Activated CD4-positive, alpha-beta T cell treated with anti-CD3 and anti-CD28 coated beads, Interleukin-2, amount 10 ng/mL, durations not matched to agents 7 days and 5 days (primary cell): ENCODE data around the gene CECR2. TPM values are rescaled to one million over a fixed set of nuclear protein-coding genes. Genes with fewer than 3 reads are reported as not detected.
A peak's percentile ranks its signal among the peaks of the same experiment; 100 is the strongest.
"Not testable (repeated sequence)": the region's sequence is repeated elsewhere in the genome, so short reads cannot be mapped to it uniquely, and the experiment has no call there.

Experiments used
- CTCF ChIA-PET: fragments of 350-600 bp; sonication (Branson Sonifier 250); formaldehyde crosslinking; loops from one replicate; lab custom pipeline; 2021; ENCODE audit warnings: antibody characterized with exemption; lab: Charles Lee
- POLR2A ChIA-PET: fragments of 350-600 bp; sonication (Branson Sonifier 250); formaldehyde crosslinking; loops from one replicate; lab custom pipeline; 2021; ENCODE audit warnings: antibody characterized with exemption; lab: Charles Lee
- DNase-seq: peaks from one replicate; pipeline ENCODE4 v3.0.0-alpha.2; 2020
- H3K27ac Mint-ChIP-seq: one replicate; pipeline ENCODE4 v1.8.0; 2021; ENCODE audit warnings: mild to moderate bottlenecking, moderate library complexity, mixed read lengths
- H3K27me3 Mint-ChIP-seq: one replicate; pipeline ENCODE4 v1.8.0; 2021; ENCODE audit warnings: mixed read lengths
- H3K36me3 Mint-ChIP-seq: one replicate; pipeline ENCODE4 v1.8.0; 2021; ENCODE audit warnings: low read depth, mixed read lengths
- H3K4me1 Mint-ChIP-seq: one replicate; pipeline ENCODE4 v1.8.0; 2021; ENCODE audit warnings: mixed read lengths
- H3K4me3 Mint-ChIP-seq: one replicate; pipeline ENCODE4 v1.8.0; 2021; ENCODE audit warnings: mild to moderate bottlenecking, moderate library complexity, mixed read lengths
- H3K9me3 Mint-ChIP-seq: one replicate; pipeline ENCODE4 v1.8.0; 2021; ENCODE audit warnings: mixed read lengths
- total RNA-seq, 2 experiments: library from RNA; stranded (reverse); gene quantifications; one replicate each; pipeline ENCODE4 v1.2.3, GENCODE V29; 2021

Gene CECR2
- total RNA-seq, 2 experiments from 2014 or later = 0.15 TPM; not detected in 1

DNA sequence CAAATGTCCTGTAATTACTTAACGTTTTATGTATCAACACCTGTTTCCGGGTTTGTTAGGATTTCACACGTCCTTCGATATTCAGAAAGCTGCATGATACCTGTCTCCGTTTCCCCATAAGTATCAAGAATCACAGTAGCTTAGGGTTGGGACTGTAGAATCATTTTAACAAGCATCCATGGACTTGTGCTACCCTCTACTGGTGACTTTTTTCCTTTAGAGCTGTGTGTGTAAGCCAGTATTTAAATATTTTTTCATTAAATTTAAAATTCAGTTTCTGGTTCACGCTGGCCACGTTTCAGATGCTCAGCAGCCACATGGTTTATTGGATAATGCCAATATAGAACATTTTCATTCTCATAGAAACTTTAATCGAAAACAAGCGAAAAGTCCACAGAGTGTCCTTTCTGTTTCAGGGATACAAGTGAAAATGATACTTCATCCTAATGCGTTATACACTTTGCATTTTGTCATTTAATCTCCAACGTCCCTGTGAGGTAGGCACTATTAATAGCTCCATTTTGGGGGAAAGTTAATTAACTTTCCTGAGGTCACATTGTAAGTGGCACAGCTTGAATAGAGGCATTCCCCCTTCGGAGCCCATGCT lies 132.5 kb downstream of the CECR2 start:
- H3K27me3 Mint-ChIP-seq = peaks cover 2% of the 10 kb centered on the region
- POLR2A ChIA-PET = no interaction called here
- no peak overlapping the region for H3K27ac Mint-ChIP-seq
- peak; percentile 59 for DNase-seq
- CTCF ChIA-PET = interaction anchor here (0.6 to 2.4 kb wide), 17 partner anchors 13 to 567 kb away, joined by 3 to 34 read pairs (median 3); partner anchors contain the start of gene ADA2
- H3K9me3 Mint-ChIP-seq = no peaks in the 10 kb centered on the region
- no peaks in the 10 kb centered on the region for H3K4me1 Mint-ChIP-seq
- H3K4me3 Mint-ChIP-seq = no peak overlapping the region
- no peaks in the 10 kb centered on the region for H3K36me3 Mint-ChIP-seq

DNA sequence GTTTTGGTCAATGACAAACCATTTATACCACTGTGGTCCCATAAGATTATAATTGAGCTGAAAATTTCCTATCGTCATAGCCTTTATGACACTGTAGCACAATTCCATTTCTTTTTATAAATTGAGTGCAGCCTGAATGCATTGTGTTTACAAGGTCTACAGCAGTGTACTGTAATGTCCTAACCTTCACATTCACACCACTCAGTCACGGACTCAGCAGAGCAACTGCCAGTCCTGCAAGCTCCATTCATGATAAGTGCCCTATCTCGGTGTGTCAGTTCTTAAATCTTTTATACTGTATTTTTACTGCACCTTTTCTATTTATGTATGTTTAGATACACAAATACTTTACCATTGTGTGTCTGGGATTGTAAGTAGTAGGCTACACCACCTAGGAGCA lies 138.8 kb downstream of the CECR2 start:
- no peaks in the 10 kb centered on the region for H3K4me1 Mint-ChIP-seq
- H3K4me3 Mint-ChIP-seq = no peak overlapping the region
- POLR2A ChIA-PET = no interaction called here
- peaks cover 10% of the 10 kb centered on the region for H3K27me3 Mint-ChIP-seq
- no peaks in the 10 kb centered on the region for H3K9me3 Mint-ChIP-seq
- no peaks in the 10 kb centered on the region for H3K36me3 Mint-ChIP-seq
- H3K27ac Mint-ChIP-seq = no peak overlapping the region
- no peak for DNase-seq
- CTCF ChIA-PET = no interaction called here

DNA sequence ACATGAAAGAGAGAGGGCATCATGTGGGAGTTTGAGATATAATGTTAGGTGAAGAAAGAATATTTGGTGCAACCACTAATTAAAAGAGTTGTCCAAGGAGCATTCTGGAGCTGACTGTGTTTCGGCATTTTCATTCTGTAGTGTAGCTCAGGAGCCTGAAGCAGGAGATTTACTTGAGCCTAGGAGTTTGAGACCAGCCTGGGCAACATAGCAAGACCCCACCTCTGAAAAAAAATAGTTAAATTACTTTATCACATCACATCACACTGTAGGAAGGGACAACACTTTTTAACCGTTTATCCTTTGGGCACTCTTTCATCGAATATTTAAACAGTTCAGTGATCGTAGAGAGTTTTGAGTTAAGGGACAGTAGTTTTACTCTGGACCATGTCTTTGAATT lies 143.7 kb downstream of the CECR2 start:
- POLR2A ChIA-PET = no interaction called here
- H3K27me3 Mint-ChIP-seq = peaks cover 10% of the 10 kb centered on the region
- H3K4me3 Mint-ChIP-seq = no peak overlapping the region
- CTCF ChIA-PET = interaction anchor here (0.6 to 0.7 kb wide), 2 partner anchors 13 to 126 kb away, joined by 4 read pairs; no protein-coding TSS in a partner anchor
- no peak for DNase-seq
- no peaks in the 10 kb centered on the region for H3K36me3 Mint-ChIP-seq
- H3K27ac Mint-ChIP-seq = no peak overlapping the region
- H3K4me1 Mint-ChIP-seq = no peaks in the 10 kb centered on the region
- H3K9me3 Mint-ChIP-seq = no peaks in the 10 kb centered on the region

DNA sequence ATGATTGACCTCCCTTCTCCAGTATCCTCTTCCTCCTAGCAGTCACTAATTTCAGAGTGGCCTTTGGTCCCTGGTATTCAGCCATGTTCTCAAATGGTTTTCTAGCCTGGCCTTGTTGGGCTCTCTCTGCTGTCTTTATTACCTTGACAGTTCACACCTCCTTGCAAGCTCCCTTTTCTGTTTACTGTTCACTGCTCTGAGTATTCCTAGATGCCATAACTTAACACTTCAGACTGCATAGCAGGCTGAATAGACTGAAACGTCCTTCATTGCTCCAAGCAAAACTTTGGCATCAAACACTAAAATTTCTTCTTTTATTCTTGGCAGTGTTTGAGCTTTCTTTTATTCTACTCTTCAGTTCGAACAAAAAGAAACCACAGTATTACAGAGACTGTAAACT lies 144.4 kb downstream of the CECR2 start:
- ChIA-PET POLR2A (no interaction called here), CTCF (interaction anchor here (0.6 kb wide), 1 partner anchor 126 kb away, joined by 4 read pairs; no protein-coding TSS in a partner anchor)
- Mint-ChIP-seq H3K27me3 (peaks cover 11% of the 10 kb centered on the region), H3K27ac (no peak overlapping the region), H3K4me1 (no peaks in the 10 kb centered on the region), H3K9me3 (no peaks in the 10 kb centered on the region), H3K4me3 (no peak overlapping the region), H3K36me3 (no peaks in the 10 kb centered on the region)
- no peak for DNase-seq

DNA sequence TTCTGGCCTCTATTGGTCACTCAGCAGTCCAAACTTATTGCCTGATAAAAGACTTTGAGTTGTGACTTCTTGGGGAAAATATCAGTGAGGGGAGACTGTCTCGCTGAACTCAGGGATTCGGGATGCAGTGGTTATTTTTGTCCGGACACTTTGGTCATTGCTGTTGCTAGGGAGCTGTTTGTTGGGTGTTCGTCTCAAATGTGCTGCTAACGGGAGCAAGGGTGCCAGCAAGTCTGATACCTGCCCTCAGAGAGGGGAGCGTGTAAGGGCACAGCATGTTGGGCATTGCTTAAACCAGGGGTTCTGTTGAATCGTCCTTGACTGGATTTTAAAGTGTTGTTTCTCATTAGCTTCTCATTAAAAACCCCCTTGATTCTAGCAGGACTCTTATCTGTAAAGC lies 144.8 kb downstream of the CECR2 start:
- H3K4me3 Mint-ChIP-seq = no peak overlapping the region
- no peaks in the 10 kb centered on the region for H3K36me3 Mint-ChIP-seq
- H3K27me3 Mint-ChIP-seq = peaks cover 13% of the 10 kb centered on the region
- no peaks in the 10 kb centered on the region for H3K4me1 Mint-ChIP-seq
- no peak overlapping the region for H3K27ac Mint-ChIP-seq
- DNase-seq = no peak
- POLR2A ChIA-PET = no interaction called here
- no peaks in the 10 kb centered on the region for H3K9me3 Mint-ChIP-seq
- CTCF ChIA-PET = no interaction called here

DNA sequence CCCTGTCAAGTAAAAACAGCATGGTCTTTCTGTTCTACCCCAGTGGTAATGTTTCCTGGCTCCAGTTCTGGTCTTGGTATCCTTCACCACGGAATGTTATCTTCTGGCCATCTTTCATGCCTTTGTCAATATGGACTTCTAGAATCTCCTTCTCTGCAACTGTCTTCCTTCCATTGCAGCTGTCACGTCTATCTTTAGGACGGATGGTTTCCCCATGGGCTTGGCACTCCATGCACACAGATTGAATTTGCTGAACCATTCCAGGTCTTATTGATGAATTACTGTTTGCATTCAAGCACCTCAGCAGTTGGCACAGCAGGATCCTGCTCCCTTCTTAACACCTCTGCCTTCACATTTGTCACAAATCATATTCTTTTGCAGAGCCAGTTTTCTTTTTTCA lies 149.1 kb downstream of the CECR2 start:
- ChIA-PET POLR2A (no interaction called here), CTCF (interaction anchor here (0.6 kb wide), 1 partner anchor 38 kb away, joined by 4 read pairs; no protein-coding TSS in a partner anchor)
- Mint-ChIP-seq H3K4me3 (no peak overlapping the region), H3K36me3 (no peaks in the 10 kb centered on the region), H3K27ac (no peak overlapping the region), H3K4me1 (no peaks in the 10 kb centered on the region), H3K9me3 (no peaks in the 10 kb centered on the region), H3K27me3 (peaks cover 13% of the 10 kb centered on the region)
- DNase-seq = no peak

GRCh38 chr22:17521971-17522370 lies 152.7 kb downstream of the CECR2 start:
- H3K4me3 Mint-ChIP-seq, DNase-seq, H3K27ac Mint-ChIP-seq, POLR2A ChIA-PET, H3K9me3 Mint-ChIP-seq, H3K36me3 Mint-ChIP-seq, H3K4me1 Mint-ChIP-seq: not testable (repeated sequence)
- H3K27me3 Mint-ChIP-seq = peaks cover 20% of the 10 kb centered on the region
- CTCF ChIA-PET = interaction anchor here (0.7 kb wide), 1 partner anchor 70 kb away, joined by 3 read pairs; no protein-coding TSS in a partner anchor

DNA sequence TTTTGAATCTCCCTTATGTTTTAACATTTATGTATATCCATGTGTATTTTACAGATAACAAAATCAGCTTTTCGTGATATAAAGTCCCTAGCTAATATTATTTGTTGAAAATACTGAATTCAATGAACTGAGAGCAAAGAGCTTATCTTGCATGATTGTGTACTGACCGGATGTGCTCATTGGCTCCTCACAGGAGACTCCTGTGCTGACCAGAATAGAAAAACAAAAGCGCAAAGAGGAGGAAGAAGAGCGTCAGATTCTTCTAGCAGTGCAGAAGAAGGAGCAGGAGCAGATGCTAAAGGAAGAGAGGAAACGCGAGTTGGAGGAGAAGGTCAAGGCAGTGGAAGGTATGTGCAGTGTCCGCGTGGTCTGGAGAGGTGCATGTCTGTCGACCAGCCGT lies 154.7 kb downstream of the CECR2 start:
- Mint-ChIP-seq H3K36me3 (no peaks in the 10 kb centered on the region), H3K27ac (no peak overlapping the region), H3K9me3 (no peaks in the 10 kb centered on the region), H3K27me3 (peaks cover 28% of the 10 kb centered on the region), H3K4me3 (no peak overlapping the region), H3K4me1 (peaks cover 3% of the 10 kb centered on the region)
- POLR2A ChIA-PET = no interaction called here
- no peak for DNase-seq
- CTCF ChIA-PET = interaction anchor here (0.6 to 1.4 kb wide), 2 partner anchors 174 to 352 kb away, joined by 3 to 4 read pairs; no protein-coding TSS in a partner anchor

DNA sequence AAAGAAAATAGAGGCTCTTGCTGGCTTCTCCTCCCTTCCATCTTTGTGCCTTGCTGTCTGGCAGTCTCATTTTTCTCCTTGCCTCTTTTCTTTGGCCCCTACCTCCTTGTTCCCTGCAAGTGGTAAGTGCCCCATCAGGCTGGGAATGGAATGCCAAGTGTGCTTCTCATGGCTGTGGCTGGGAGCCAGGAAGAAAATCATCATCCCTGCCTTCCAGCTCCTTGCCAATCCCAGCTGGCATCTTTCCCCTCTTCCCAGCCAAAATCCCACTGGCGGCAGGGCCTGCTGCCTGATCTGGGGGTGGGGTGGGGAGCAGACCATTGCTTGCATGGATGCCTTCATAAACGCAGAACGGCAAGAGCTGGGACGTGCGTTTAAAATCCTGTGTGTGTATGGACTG lies 167.0 kb downstream of the CECR2 start:
- H3K36me3 Mint-ChIP-seq = no peaks in the 10 kb centered on the region
- ChIA-PET CTCF (no interaction called here), POLR2A (no interaction called here)
- no peaks in the 10 kb centered on the region for H3K4me1 Mint-ChIP-seq
- DNase-seq = no peak
- H3K4me3 Mint-ChIP-seq = no peak overlapping the region
- H3K27ac Mint-ChIP-seq = no peak overlapping the region
- H3K27me3 Mint-ChIP-seq = peaks cover 3% of the 10 kb centered on the region
- no peaks in the 10 kb centered on the region for H3K9me3 Mint-ChIP-seq

DNA sequence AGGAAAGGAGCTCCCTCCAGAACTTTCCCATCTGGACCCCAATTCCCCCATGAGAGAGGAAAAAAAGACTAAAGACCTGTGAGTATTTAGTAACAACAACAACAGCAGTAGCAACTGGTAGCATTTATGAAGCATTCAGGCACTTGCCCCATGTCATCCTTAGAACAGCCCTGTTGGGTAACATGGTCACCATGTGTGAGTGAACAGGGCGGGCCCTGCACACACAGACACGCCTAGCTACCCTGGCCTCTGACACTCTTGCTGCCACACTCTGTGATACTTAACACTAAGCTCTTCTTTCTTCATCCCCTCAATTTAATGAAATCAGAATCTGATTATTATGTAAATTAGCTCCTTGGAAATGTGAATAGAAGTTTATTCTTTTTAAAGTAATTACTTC lies 167.9 kb downstream of the CECR2 start:
- no peak for DNase-seq
- no peak overlapping the region for H3K27ac Mint-ChIP-seq
- ChIA-PET CTCF (interaction anchor here (0.6 to 1.0 kb wide), 3 partner anchors 10 to 89 kb away, joined by 3 to 4 read pairs (median 3); no protein-coding TSS in a partner anchor), POLR2A (no interaction called here)
- H3K4me3 Mint-ChIP-seq = no peak overlapping the region
- H3K9me3 Mint-ChIP-seq = no peaks in the 10 kb centered on the region
- no peaks in the 10 kb centered on the region for H3K4me1 Mint-ChIP-seq
- no peaks in the 10 kb centered on the region for H3K36me3 Mint-ChIP-seq
- peaks cover 3% of the 10 kb centered on the region for H3K27me3 Mint-ChIP-seq

DNA sequence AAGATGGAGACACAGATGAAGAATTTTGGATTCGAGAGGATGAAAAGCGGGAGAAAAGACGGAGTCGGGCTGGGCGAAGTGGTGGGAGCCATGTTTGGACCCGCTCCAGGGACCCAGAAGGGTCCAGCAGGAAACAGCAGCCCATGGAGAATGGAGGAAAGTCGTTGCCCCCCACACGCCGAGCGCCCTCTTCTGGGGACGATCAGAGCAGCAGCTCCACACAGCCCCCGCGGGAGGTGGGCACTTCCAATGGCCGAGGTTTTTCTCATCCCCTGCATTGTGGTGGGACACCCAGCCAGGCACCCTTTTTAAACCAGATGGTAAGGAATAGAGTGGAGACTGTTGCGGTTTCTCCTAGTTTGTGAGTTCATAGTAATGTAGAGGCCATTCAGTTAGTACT lies 171.2 kb downstream of the CECR2 start:
- H3K27ac Mint-ChIP-seq = no peak overlapping the region
- no peaks in the 10 kb centered on the region for H3K4me1 Mint-ChIP-seq
- peak; percentile 8 for DNase-seq
- H3K9me3 Mint-ChIP-seq = no peaks in the 10 kb centered on the region
- peaks cover 3% of the 10 kb centered on the region for H3K27me3 Mint-ChIP-seq
- H3K4me3 Mint-ChIP-seq = no peak overlapping the region
- ChIA-PET POLR2A (no interaction called here), CTCF (interaction anchor here (0.6 kb wide), 2 partner anchors 13 to 586 kb away, joined by 3 read pairs; no protein-coding TSS in a partner anchor)
- H3K36me3 Mint-ChIP-seq = no peaks in the 10 kb centered on the region

DNA sequence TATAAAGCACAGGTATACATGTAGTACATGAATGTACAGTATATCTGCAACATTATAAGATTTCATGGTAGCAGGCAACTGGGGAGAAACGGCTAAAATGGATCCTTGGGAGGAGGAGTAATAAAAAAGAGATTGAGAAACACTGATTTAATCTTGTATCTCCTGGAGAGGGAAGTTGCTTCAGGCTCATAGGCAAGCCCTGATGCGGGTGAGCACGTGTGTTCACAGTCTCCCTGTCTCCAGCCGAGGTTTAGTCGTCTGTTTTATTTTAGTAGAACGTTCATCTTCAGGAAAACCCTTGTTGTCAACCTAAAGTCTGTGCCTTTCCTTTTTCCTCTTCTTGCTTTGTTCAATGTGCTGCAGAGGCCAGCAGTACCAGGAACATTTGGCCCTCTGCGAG lies 172.2 kb downstream of the CECR2 start:
- no peaks in the 10 kb centered on the region for H3K36me3 Mint-ChIP-seq
- H3K4me1 Mint-ChIP-seq = no peaks in the 10 kb centered on the region
- H3K9me3 Mint-ChIP-seq = no peaks in the 10 kb centered on the region
- H3K27ac Mint-ChIP-seq = no peak overlapping the region
- CTCF ChIA-PET = no interaction called here
- peaks cover 3% of the 10 kb centered on the region for H3K27me3 Mint-ChIP-seq
- DNase-seq = no peak
- H3K4me3 Mint-ChIP-seq = no peak overlapping the region
- POLR2A ChIA-PET = no interaction called here

DNA sequence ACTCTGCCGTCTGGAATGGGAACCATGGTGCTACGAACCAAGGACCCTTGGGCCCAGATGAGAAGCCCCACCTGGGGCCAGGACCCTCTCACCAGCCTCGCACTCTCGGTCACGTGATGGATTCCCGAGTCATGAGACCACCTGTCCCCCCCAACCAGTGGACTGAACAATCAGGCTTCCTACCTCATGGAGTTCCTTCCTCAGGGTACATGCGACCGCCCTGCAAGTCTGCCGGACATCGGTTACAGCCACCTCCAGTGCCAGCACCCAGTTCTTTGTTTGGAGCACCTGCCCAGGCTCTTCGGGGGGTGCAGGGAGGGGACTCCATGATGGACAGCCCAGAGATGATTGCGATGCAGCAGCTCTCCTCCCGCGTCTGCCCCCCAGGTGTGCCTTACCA lies 173.2 kb downstream of the CECR2 start:
- Mint-ChIP-seq H3K27me3 (peaks cover 3% of the 10 kb centered on the region), H3K9me3 (no peaks in the 10 kb centered on the region), H3K36me3 (no peaks in the 10 kb centered on the region), H3K4me1 (no peaks in the 10 kb centered on the region), H3K4me3 (no peak overlapping the region), H3K27ac (no peak overlapping the region)
- ChIA-PET CTCF (interaction anchor here (0.6 kb wide), 1 partner anchor 20 kb away, joined by 4 read pairs; no protein-coding TSS in a partner anchor), POLR2A (no interaction called here)
- no peak for DNase-seq
